ENCODE measurements around the gene ACTR8.

The ACTR8 gene

DNA sequence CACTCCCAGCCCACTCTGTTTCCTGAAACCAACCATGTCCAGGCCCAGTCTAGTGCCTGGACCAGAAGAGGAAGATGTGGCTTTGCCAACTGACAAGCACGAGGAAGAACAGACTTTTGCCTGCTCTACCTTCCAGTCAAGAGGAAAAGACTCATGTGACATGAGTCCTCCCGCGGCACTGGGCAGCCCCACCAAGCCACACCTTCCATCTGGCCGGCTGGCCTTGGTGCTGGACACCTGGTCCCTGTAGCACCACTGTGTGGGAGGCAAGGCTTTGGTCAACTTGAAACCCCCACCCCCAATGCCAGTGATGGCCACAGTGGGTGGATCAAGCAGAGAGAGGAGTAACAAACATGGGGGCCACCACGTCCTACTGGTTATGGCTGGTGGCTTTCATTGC is 48.3 kb downstream of the ACTR8 start:
- DNase-seq = no peak

DNA sequence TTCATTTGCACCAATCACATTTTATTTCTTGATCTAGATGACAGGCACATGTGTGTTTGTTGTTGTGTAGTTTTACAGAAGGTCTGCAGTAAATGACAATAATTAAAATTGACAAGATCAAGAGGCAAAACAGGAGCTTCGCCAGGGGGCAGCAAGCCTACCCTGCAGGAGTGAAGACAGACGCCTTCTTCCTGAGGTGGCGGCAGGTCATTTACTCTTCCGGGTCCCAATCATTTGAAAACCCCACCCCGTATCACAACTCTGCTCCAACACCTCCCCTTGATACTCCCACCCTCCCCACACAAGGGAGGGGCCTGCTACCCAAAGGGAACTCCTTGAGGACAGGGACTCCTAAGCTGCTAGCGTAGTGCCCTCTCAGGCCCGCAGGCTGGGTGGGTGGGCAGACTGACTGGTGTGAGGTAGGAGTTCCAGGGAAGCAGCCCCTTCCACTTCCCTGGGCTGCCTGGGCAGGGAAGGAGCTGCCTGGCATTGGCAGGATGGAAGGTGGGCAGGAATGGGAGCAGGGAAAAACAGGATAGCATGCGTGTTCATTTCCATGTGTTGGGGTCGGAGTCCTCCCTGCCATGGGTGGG is 48.8 kb downstream of the ACTR8 start:
- no peak for DNase-seq

DNA sequence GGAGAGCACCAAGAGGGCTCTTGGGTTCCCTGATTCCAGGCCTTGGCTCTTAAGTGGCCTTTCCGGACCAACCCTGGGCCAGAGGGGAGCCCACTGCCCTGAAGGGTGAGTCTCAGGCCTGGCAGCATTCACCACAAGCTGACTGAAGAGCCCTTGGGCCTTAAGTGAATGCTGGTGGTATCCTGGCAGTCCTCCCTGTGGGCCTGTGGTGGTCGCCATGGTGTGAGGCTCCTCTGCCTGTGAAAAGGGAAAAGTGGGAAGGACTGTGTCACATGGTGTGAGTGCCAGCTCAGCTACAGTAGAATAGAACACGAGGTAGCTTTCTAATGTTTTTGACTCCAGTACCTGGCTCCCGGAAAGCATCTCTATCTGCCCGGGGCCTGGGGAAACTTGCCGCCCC is 51.0 kb downstream of the ACTR8 start:
- no peak for DNase-seq

DNA sequence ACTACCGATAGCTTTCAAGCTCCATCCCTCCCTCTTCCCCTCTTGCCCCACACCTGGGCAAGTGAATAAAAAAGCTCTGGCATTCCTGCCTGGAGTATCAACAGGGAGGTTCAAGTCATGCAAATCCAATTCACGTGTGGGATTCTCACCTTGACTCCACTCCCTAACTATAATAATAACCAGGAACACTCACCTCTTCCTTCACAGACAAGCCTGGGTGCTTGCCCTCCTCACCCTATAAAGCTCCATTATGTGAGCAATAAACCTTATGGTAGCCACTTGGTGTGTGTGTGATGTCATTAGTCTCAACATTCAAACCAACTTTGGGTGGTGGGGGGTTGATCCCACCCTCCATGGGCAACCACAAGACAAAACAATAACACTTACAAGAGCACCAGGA is 52.3 kb downstream of the ACTR8 start:
- no peak for DNase-seq

DNA sequence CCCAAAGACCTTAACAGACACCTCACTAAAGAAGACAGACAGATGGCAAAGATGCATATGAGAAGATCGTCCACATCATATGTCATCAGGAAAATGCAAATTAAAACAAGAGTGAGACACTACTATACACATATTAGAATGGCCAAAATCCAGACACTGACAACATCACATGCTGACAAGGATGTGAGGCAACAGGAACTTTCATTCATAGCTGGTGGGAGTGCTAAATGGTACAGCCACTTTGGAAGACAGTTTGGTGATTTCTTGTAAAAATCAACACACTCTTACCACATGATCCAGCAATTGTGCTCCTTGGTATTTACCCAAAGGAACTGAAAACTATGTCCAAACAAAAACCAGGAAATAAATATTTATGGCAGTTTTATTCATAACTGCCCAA is 53.4 kb downstream of the ACTR8 start:
- no peak for DNase-seq

DNA sequence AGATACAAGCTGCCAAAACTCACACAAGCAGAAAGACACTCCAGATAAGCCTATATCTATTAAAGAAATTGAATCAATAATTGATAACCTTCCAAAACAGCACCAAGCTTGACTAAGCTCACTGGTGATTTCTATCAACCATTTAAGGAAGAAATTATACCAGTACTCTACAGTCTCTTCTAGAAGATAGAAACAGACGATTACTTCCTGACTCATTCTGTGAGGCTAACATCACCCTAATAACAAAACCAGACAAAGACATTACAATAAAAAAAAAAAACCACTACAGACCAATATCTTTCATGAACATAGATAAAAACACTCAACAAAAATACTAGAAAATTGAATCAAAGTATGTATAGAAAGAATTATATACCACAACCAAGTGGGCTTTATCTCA is 55.9 kb downstream of the ACTR8 start:
- DNase-seq = no peak

DNA sequence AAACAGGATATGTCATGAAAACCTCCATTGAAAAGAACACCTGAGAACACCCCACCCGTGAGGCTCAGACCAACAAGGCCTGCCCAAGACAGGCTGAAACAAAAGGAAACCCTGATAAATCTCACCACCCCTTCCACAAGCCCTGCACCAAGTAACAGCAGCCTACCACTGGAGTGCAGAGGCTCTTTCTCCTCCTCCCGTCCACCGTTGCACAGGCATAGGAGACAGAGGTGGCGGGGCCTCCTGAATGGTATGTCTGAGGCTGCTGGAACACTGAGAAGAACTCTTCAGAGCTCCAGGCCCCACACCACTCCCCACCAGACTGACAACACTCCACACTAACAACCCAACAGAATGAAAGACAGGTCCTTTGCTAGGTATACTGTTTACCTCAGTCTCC is 57.2 kb downstream of the ACTR8 start:
- no peak for DNase-seq

DNA sequence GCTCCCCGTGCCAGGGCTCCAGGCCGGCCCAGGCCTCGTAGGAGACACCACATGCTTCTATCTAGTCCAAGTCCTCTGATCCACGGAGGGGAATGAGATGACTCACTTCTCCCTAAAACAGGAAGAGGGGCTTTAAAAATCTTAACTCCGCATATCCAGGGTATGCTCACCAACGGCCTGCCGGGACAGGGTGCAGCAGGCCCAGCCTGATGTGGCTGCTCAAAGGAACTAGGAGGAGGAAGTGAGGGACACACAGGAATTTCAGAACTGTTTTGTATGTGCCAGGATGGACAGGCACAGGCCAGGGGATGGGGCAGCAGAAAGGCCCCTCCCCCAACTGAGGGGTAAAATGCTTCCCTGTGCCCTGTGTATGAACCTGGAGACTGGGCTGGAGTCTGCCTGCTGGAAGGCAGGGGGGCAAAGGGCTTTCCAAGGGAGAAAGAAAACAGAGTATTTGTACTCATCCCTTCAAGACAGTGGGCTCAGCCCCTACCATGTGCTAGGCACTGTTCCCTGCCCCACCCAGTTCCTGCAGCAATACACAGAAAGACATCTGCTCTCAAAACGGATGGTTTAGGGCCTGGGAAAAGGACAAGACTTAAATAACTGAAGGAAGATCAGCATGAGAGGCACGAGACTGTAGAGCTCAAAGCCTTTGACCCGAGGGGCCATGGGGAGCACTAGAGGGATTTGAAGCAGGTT is 57.8 kb downstream of the ACTR8 start:
- no peak for DNase-seq

DNA sequence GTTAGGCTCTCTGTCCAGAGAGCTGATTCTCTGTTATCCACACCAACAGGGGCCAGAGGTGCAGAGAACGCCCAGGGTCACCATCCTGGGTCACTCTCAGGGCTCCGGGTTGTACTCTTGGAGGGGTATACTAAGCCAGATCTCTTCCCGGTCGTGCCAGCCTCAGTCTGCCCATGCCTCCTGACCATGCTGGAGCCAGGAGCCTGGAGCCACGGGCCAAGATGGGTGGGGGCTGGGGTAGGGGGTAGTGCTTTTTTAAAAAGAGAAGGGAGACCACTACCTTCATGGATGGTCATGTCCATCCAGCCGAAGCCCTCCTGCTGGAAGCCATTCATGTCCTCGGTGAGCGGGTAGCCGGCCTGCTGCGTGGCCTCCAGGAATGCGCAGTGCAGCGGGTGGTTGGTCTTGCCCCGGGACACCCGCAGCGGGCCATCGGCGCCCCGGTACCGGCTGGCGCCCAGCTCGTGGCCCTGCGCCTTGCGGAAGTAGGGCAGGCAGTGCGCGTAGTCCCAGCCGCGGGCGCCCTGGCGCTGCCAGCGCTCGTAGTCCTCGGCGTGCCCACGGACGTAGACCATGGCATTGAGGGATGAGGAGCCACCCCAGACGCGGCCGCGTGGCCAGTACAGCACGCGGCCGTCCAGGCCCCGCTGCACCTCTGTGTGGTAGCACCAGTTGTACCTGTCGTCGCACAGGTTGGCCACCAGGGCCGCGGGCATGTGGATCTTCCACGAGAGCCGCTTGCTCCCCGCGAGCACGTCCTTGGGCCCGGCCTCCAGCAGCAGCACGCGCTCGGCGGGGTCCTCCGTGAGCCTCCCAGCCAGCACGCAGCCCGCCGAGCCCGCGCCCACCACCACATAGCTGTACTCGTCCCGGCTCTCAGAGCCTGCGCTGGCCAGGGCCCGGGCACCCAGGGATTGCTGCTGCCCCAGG is 58.7 kb downstream of the ACTR8 start:
- DNase-seq = no peak

DNA sequence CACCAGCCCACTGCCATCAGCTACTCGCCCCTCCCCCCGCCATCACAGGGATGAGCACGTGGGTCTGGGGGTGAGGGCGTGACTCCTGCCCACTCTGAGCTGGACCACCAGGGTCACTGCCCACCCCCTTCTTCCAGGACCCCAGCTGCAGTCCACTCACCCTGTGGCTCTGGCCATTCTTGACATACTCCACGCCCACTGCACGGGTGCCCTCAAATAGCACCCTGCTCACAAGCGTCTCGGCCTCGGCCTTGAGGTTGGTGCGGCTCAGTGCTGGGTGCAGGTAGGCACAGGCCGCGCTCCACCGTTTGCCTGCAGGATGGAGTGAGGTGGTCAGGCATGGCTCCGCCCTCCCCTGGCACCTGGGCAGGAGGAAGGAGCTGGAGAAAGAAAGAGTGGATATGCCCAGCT is 59.6 kb downstream of the ACTR8 start:
- DNase-seq = no peak

DNA sequence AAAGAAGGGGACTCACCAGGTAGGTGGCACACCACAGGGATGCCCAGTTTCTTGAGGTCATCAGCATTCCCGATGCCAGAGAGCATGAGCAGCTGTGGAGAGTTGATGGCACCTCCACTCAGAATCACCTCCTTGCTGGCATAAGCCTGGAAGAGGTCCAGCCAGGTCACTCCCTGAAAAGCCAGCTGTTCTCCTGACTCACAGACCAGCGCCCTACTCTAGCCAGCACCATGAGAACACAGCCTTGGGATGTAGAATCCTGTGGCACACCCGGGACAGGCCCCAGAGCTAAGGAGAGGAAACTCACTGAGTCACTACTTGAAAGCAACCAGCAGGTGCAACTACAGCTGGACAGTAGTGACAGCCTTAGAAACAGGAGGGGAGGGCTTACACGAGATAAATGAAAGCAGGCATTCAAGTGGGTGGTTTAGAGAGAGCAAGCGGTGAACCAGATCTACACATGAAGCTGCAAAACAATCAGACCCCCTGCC is 60.3 kb downstream of the ACTR8 start:
- DNase-seq = no peak

DNA sequence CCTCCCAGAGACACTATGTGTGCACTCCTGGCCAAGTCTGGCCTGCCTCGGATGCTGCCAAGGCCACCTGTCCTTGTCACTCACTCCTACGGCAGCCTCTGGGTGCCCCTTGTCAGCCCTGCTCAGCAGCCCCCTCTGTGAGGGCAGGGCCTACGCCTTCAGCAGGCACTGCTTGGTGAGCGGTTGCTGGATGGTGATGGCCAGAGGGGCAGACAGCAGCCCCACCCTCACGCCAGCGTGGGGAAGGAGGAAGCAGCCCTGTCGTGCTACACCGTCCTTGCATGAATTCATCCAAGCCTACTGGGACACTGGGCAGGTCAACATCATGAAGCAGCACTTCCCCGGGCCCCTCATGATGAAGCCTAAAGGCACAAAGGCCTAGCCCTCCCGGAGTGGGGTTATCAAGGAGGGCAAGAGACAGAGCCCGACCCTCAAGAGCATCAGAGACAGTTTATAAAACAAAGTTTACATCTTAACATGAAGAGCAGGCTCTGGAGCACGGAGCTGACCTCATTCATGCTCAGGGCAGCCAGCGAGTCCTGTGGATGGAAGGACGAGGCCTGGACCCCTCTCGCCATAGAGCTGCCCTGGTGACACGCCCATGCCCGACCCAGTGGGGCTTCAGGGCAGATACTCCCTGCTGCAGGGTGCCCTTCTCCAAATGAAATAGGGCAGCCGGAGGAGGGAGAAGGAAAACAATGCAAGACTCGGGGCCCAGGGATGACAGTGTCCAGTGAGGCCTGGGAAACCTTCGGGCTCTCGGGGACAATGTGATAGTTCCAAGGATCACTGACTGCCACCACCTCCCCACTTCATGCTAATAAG is 61.0 kb downstream of the ACTR8 start:
- DNase-seq = no peak

DNA sequence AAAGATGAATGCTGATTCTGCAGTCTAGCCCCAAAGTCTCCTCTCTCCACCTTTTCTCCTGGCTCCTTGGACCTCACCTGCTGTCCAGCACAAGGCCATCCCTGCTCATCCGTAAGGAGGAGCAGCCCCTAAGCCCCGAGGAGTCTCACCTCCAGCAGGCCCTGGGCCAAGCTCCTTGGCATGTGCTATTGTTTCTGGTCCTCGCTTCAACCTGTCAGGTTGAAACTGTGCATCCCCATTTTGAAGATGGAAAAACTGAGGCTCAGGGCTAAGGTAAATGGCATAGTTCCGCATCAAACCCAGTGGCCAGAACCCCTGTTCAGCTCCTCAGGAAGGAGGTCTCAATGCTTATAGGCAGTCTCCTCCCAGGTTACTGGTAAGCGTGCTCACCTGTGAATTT is 61.9 kb downstream of the ACTR8 start:
- DNase-seq = no peak

DNA sequence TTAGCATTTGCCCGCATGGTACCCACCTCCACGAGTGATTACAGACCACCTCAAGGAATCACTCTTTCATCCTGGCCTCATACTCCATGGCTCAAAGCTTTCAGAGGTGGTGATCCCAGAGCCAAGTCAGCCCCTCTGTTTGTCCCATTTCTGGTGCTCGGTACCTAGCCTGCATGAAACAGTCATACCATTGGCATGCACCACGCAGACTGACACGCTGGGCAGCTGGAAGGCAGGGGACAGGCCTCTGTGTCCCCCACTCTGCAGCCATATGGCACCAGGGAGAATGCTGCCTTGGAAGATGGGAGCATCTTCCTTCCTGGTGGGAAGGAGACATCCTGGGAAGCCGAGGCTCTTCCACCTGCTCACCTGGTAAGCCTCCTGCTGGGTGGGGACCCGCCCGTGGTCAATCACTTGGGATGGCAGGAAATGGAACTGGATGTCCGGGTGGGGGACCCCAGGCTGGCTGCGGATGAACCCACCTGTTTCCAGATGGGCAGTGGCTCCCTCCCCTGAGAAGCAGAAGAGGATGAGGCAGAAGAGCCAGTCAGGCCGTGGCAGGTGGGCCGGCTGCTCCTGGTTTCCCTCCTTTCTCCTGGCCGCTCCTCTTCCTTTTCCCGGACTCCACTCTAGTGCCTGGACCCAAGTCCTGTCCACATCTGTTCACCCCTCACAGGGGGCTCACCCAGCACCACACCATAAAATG is 62.6 kb downstream of the ACTR8 start:
- no peak for DNase-seq

DNA sequence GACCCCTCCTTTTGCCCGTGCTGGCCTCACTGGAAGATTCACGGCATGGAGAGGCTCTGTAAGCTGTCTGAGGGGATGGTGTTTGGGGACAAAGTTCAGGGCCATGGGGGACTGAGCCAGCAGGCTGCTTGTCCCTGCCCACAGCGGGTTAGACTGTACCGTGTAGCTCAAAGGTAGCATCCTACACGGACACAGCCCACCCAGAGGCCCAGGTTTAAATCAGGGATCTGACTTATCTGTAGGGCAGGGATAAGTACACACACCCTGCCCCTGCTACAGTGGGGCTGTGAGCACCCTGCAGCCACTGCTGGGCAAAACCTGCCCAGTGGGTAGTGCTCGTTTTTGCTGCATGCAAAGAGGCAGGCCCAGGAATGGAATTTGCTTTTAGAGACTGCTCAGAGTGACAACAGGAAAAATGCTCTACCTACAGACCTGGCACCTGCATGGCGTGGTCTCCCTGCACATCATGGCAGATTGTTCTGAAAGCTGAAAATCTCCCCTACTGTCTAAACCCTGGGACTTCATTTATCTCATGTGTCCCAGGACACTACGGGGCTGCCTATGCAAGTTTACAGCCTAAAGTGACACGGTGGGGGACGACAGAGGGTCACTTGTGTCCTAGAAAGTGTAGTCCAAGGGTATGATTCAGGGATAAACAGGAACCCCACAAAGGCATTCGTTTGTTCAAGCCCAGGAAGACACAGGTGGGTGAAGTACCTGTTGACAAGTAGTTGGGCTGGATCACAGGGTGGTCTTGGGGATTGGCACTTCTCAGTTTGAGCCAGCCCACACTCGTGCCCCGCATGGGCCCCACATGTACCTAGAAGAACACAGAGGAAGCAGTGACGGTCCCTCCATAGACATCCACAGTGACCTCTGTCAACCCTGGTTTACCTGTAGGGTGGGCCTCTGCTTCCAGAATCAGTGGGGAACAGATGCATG is 63.5 kb downstream of the ACTR8 start:
- DNase-seq = no peak

DNA sequence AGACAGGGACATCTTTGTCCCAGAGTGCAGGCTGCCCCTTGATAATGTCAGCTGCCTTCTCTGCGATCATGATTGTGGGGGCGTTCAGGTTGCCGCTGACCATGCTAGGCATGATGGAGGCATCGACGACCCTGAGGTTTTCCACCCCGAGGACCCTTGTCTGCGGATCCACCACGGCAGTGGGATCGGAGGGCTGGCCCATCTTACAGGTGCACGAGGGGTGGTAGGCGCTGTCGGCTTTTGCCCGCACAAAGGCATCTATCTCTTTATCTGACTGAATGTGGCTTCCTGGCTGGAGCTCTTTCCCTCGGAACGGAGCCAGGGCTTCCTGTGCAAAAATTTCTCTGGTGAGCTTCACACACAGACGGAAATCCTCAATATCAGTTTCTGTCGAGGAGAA is 64.1 kb downstream of the ACTR8 start:
- DNase-seq = no peak

DNA sequence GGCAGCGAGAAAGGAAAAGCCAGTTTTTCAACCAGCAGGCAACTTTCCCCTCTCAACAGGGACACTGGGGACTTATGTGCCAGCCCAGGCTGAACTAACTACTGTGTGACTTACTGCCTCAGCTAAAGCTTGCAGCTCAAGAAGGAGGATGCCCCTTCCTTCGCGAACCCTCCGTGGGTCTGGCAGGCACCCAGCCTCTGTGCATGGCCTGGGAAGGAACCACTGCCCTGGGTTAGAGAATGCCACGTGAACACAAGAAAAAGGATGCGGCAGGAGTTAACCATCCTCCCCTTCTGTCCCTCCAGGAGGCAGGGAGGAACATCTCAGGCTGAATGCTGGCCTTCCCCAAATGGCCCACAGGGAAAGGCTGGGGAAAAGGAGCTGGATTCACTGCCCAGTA is 64.7 kb downstream of the ACTR8 start:
- no peak for DNase-seq

All from SIG-M5 (cell line).